Naive B cell (primary cell): ENCODE measurements around the gene BICDL2. TPM values are rescaled to one million over a fixed set of nuclear protein-coding genes. Genes with fewer than 3 reads are reported as not detected.

Experiments
- ATAC-seq, 2 donors: fragments of 150-1000 bp; cut with Tn5 transposase; 2 replicates each; pipeline ENCODE4 v1.10.0; 2021; ENCODE audit warnings: low read depth in 2 of 2, mild to moderate bottlenecking in 2 of 2, moderate library complexity in 2 of 2
- DNase-seq: peaks from one replicate; pipeline ENCODE4 v3.0.0; 2022
- H3K27ac Mint-ChIP-seq, 6 donors: one replicate each; pipeline ENCODE4 v1.8.0; 2020 to 2022; ENCODE audit warnings: mild to moderate bottlenecking in 6 of 6, mixed read lengths in 6 of 6, moderate library complexity in 5 of 6, inconsistent platforms in 2 of 6
- H3K27me3 Mint-ChIP-seq, 3 donors: one replicate each; pipeline ENCODE4 v1.8.0; 2021 to 2022; ENCODE audit warnings: mixed read lengths in 3 of 3, mild to moderate bottlenecking in 1 of 3
- H3K36me3 Mint-ChIP-seq, 2 donors: one replicate each; pipeline ENCODE4 v1.8.0; 2020 to 2022; ENCODE audit warnings: mixed read lengths in 2 of 2, inconsistent platforms in 1 of 2, mild to moderate bottlenecking in 1 of 2
- H3K4me1 Mint-ChIP-seq, 3 donors: one replicate each; pipeline ENCODE4 v1.8.0; 2020 to 2022; ENCODE audit warnings: mixed read lengths in 3 of 3, inconsistent platforms in 1 of 3, mild to moderate bottlenecking in 1 of 3, moderate library complexity in 1 of 3
- H3K4me3 Mint-ChIP-seq, 8 donors: one replicate each; pipeline ENCODE4 v1.8.0; 2020 to 2022; ENCODE audit warnings: mild to moderate bottlenecking in 8 of 8, mixed read lengths in 8 of 8, moderate library complexity in 8 of 8, inconsistent platforms in 2 of 8
- H3K9me3 Mint-ChIP-seq, 7 donors: one replicate each; pipeline ENCODE4 v1.8.0; 2020 to 2022; ENCODE audit warnings: mixed read lengths in 7 of 7, mild to moderate bottlenecking in 5 of 7, inconsistent platforms in 2 of 7, moderate library complexity in 1 of 7
- polyA plus RNA-seq, 6 donors: library from polyadenylated mRNA; unstranded; fragments of 300-500 nt; fragmentation: Illumina TruSeq; gene quantifications; one replicate each; pipeline ENCODE4 v1.2.3, GENCODE V29; 2021; ENCODE audit warnings: low read depth in 6 of 6

BICDL2 gene
- polyA plus RNA-seq, 6 donors from 2014 or later = not detected

- Mint-ChIP-seq H3K27ac (no peak overlapping the region), H3K9me3 (no peaks in the 10 kb centered on the region), H3K4me1 (peaks cover 10 to 26% (median 23%) of the 10 kb centered on the region in 3 donors), H3K36me3 (no peaks in the 10 kb centered on the region), H3K27me3 (peaks cover 0 to 35% (median 22%) of the 10 kb centered on the region in 3 donors), H3K4me3 (peak overlapping the region in 1 of 8 donors; percentile 5)
- ATAC-seq = no peak
- no peak for DNase-seq
Measured at GRCh38 chr16:2985462-2985861, 51.3 kb downstream of the BICDL2 start.

- peaks cover 13 to 29% (median 23%) of the 10 kb centered on the region in 3 donors for H3K4me1 Mint-ChIP-seq
- H3K4me3 Mint-ChIP-seq = peak overlapping the region; percentile 47 to 78 (median 54)
- DNase-seq = peak; percentile 49
- H3K36me3 Mint-ChIP-seq = no peaks in the 10 kb centered on the region
- H3K9me3 Mint-ChIP-seq = no peaks in the 10 kb centered on the region
- peaks cover 0 to 18% (median 5%) of the 10 kb centered on the region in 3 donors for H3K27me3 Mint-ChIP-seq
- H3K27ac Mint-ChIP-seq = peak overlapping the region in 1 of 6 donors; percentile 77
- ATAC-seq = peak; percentile 43 to 45
Measured at GRCh38 chr16:2983706-2984136, 53.0 kb downstream of the BICDL2 start.

- H3K27ac Mint-ChIP-seq = peak overlapping the region in 1 of 6 donors; percentile 82
- H3K36me3 Mint-ChIP-seq = no peaks in the 10 kb centered on the region
- ATAC-seq (no peak), DNase-seq (no peak)
- H3K27me3 Mint-ChIP-seq = peaks cover 0 to 8% (median 0%) of the 10 kb centered on the region in 3 donors
- peak overlapping the region in 7 of 8 donors; percentile 36 to 93 (median 79) for H3K4me3 Mint-ChIP-seq
- H3K4me1 Mint-ChIP-seq = peaks cover 13 to 29% (median 23%) of the 10 kb centered on the region in 3 donors
- H3K9me3 Mint-ChIP-seq = no peaks in the 10 kb centered on the region
Measured at GRCh38 chr16:2982402-2982801, 54.3 kb downstream of the BICDL2 start.

GRCh38 chr16:2981899-2982250 is 54.9 kb downstream of the BICDL2 start:
- DNase-seq (no peak), ATAC-seq (no peak)
- Mint-ChIP-seq H3K27me3 (peaks cover 0 to 6% (median 3%) of the 10 kb centered on the region in 3 donors), H3K4me1 (peaks cover 13 to 29% (median 23%) of the 10 kb centered on the region in 3 donors), H3K9me3 (no peaks in the 10 kb centered on the region), H3K4me3 (peak overlapping the region; percentile 36 to 93 (median 80)), H3K36me3 (no peaks in the 10 kb centered on the region), H3K27ac (peak overlapping the region in 4 of 6 donors; percentile 49 to 91 (median 54))

GRCh38 chr16:2981177-2981898 is 55.4 kb downstream of the BICDL2 start:
- DNase-seq (no peak), ATAC-seq (no peak)
- Mint-ChIP-seq H3K36me3 (no peaks in the 10 kb centered on the region), H3K27ac (peak overlapping the region in 5 of 6 donors; percentile 21 to 91 (median 52)), H3K4me3 (peak overlapping the region; percentile 78 to 93 (median 84)), H3K27me3 (peaks cover 0 to 4% (median under 1%) of the 10 kb centered on the region in 3 donors), H3K9me3 (no peaks in the 10 kb centered on the region), H3K4me1 (peaks cover 13 to 29% (median 23%) of the 10 kb centered on the region in 3 donors)

- H3K4me3 Mint-ChIP-seq = peak within 1 kb of the TSS; percentile 78 to 93 (median 84)
- H3K36me3 Mint-ChIP-seq = no peaks in the 10 kb centered on the region
- no peaks in the 10 kb centered on the region for H3K9me3 Mint-ChIP-seq
- ATAC-seq = peak; percentile 83 to 89
- peak; percentile 96 for DNase-seq
- H3K27me3 Mint-ChIP-seq = peaks cover 0 to 4% (median 0%) of the 10 kb centered on the region in 3 donors
- H3K4me1 Mint-ChIP-seq = peaks cover 13 to 29% (median 23%) of the 10 kb centered on the region in 3 donors
- H3K27ac Mint-ChIP-seq = peak within 1 kb of the TSS in 5 of 6 donors; percentile 21 to 70 (median 39)
Measured at GRCh38 chr16:2980227-2981176, 56.2 kb downstream of the BICDL2 start, which contains the start of gene PKMYT1. Gene PKMYT1 (minus strand): TSS chr16:2980446. CDS start chr16:2979657, 789 bp downstream.

GRCh38 chr16:2979669-2980226 is 57.0 kb downstream of the BICDL2 start:
- no peaks in the 10 kb centered on the region for H3K9me3 Mint-ChIP-seq
- H3K4me1 Mint-ChIP-seq = peaks cover 13 to 29% (median 23%) of the 10 kb centered on the region in 3 donors
- DNase-seq = no peak
- H3K27ac Mint-ChIP-seq = no peak overlapping the region
- no peaks in the 10 kb centered on the region for H3K36me3 Mint-ChIP-seq
- peaks cover 0 to 4% (median 0%) of the 10 kb centered on the region in 3 donors for H3K27me3 Mint-ChIP-seq
- no peak for ATAC-seq
- H3K4me3 Mint-ChIP-seq = peak overlapping the region in 7 of 8 donors; percentile 21 to 79 (median 53)

Other genes with a start within 250 kb of the BICDL2 start
- not detected for gene PRSS33, start 249.4 kb downstream of the BICDL2 start, polyA plus RNA-seq
- gene PRSS41, start 238.5 kb downstream of the BICDL2 start, polyA plus RNA-seq = not detected
- 1 to 10 TPM in 4 of 6 donors, under 1 TPM in 1, not detected in 1; 0.51 to 4.4 (median 1.9) TPM for gene PRSS21, start 219.7 kb downstream of the BICDL2 start, polyA plus RNA-seq
- not detected for gene ZG16B, start 206.6 kb downstream of the BICDL2 start, polyA plus RNA-seq
- gene PRSS22, start 178.8 kb downstream of the BICDL2 start, polyA plus RNA-seq = not detected
- 10 to 100 TPM; 15.6 to 22.6 (median 18.9) TPM for gene FLYWCH2, start 153.7 kb downstream of the BICDL2 start, polyA plus RNA-seq
- gene FLYWCH1, start 125.0 kb downstream of the BICDL2 start, polyA plus RNA-seq = 10 to 100 TPM in 3 of 6 donors, 1 to 10 TPM in 3; 6.3 to 13.4 (median 9.5) TPM
- gene KREMEN2, start 72.7 kb downstream of the BICDL2 start, polyA plus RNA-seq = 1 to 10 TPM in 3 of 6 donors, under 1 TPM in 2, not detected in 1; 0.25 to 4.4 (median 1.2) TPM
- 1 to 10 TPM in 3 of 6 donors, under 1 TPM in 2, not detected in 1; 0.43 to 1.3 (median 1.1) TPM for gene PAQR4, start 67.6 kb downstream of the BICDL2 start, polyA plus RNA-seq
- under 1 TPM in 4 of 6 donors, not detected in 2; 0.45 to 0.88 (median 0.62) TPM for gene PKMYT1, start 56.5 kb downstream of the BICDL2 start, polyA plus RNA-seq
- not detected for gene CLDN9, start 24.0 kb downstream of the BICDL2 start, polyA plus RNA-seq
- gene CLDN6, start 18.8 kb downstream of the BICDL2 start, polyA plus RNA-seq = not detected
- not detected for gene TNFRSF12A, start 16.6 kb downstream of the BICDL2 start, polyA plus RNA-seq
- 10 to 100 TPM in 5 of 6 donors, 1 to 10 TPM in 1; 7.6 to 21.4 (median 15.4) TPM for gene HCFC1R1, start 13.0 kb downstream of the BICDL2 start, polyA plus RNA-seq
- 10 to 100 TPM; 35.7 to 75.7 (median 48.3) TPM for gene THOC6, start 12.9 kb downstream of the BICDL2 start, polyA plus RNA-seq
- under 1 TPM in 2 of 6 donors, not detected in 4; 0.29 to 0.55 TPM for gene MMP25, start 9.6 kb upstream of the BICDL2 start, polyA plus RNA-seq
- gene IL32, start 28.7 kb upstream of the BICDL2 start, polyA plus RNA-seq = 10 to 100 TPM in 2 of 6 donors, 1 to 10 TPM in 4; 3.0 to 15.0 (median 6.2) TPM
- gene ZSCAN10, start 62.4 kb upstream of the BICDL2 start, polyA plus RNA-seq = not detected
- gene ZNF205, start 75.6 kb upstream of the BICDL2 start, polyA plus RNA-seq = under 1 TPM in 1 of 6 donors, not detected in 5; 0.47 TPM
- gene ZNF213, start 98.1 kb upstream of the BICDL2 start, polyA plus RNA-seq = 1 to 10 TPM in 4 of 6 donors, under 1 TPM in 1, not detected in 1; 0.38 to 2.7 (median 1.6) TPM
- not detected for gene OR1F1, start 151.3 kb upstream of the BICDL2 start, polyA plus RNA-seq
- gene ZNF200, start 198.2 kb upstream of the BICDL2 start, polyA plus RNA-seq = 10 to 100 TPM in 4 of 6 donors, 1 to 10 TPM in 2; 5.4 to 13.8 (median 11.0) TPM
- gene MEFV, start 219.7 kb upstream of the BICDL2 start, polyA plus RNA-seq = under 1 TPM in 1 of 6 donors, not detected in 5; 0.25 TPM
- gene ZNF263, start 246.5 kb upstream of the BICDL2 start, polyA plus RNA-seq = 10 to 100 TPM; 39.8 to 65.5 (median 51.6) TPM